Measurements from ENCODE around the gene PAM.
"Not testable (repeated sequence)": the region's sequence is repeated elsewhere in the genome, so short reads cannot be mapped to it uniquely, and the experiment has no call there.

PAM gene

DNA sequence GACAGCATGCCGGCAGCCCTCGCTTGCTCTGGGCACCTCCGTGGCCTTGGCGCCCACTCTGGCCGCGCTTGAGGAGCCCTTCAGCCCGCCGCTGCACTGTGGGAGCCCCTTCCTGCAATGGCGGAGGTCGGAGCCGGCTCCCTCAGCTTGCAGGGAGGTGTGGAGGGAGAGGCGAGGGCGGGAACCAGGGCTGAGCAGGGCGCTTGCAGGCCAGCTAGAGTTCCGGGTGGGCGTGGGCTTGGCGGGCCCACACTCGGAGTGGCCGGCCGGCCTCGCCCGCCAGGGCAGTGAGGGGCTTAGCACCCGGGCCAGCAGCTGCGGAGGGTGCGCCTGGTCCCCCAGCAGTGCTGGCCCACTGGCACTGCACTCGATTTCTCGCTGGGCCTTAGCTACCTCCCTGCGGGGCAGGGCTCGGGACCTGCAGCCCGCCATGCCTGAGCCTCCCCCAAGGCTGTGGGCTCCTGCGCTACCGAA, 3.2 kb upstream of the PAM start:
- not testable (repeated sequence) for DNase-seq (ENCODE audit: low read depth in 3 of 3)

DNA sequence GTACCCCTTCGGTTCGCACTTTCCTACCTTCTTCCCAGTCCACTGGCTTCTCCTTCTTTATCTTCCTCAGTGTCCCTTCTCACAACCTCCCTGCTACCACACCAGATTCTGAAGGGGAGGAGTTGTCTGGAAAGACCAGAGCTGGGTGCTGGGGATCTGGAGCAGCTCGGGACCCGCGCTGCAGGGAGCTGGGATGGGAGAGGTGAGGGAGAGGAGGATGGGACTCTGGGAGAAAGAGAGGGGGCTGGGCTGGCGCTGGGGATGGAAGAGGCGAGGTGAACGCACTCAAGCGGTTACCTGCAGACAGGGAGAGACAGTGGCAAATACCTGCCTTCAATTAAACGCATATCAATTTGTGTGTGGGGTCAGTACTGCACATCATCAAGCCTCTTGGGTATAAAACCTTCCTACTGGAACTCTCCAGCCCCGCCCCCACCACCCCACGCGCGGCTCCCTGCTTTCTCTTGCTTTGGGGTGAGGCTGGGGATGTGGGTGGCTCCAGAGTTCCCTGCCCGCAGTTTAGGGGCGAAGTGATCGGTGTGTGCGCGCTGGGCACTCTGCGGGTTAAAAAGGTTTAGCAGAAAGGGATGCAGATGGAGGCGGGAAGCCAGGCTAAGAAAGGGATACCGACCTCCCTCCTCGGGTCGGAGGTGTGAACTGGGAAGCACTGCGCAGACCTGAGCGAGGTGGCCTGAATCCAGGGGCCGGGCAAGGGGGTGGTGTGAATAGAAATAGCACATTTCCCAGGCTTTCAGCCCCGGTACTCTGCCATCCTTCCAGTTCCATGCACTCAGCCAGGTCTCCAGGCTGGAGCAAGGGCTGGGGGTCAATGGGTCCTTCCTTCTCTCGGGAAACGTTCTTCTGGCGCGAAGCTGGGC, 977 bp upstream of the PAM start:
- DNase-seq (ENCODE audit: low read depth in 3 of 3) = no peak

DNA sequence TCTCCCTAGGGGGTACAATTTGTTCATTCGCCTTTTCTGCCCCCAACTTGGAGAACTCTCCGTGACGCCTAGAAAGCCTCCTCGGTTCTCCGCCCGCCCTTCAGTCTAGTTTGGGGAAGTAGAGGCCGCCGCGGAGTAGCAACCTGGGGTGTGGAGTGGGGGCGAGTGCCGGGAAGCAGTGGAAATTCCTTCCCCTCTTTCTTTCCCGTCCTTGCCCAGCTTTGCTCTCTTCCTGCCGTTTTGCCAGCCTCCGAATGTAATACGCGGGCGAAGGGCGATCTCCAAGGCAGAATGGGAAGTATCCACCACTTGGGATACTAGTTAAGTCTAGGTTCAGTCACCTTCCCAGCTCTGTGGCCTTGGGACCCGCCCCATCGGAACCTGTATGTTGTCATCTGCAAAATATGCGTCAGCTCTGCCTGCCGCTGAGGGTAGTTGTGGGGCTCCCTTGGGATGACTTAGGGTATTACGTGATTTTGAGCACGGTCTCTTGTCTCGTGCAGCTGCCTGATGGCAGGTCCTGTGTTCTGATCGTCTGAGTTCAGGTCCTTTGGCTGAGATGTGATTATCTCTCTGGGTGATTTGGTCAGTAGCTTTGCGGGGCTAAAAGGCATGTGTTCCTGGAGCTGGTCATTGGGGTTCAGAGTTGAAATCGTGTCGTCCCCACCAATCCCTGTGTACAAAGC, 724 bp downstream of the PAM start:
- peak; percentile 45 to 63 (median 60) for DNase-seq (ENCODE audit: low read depth in 3 of 3)

DNA sequence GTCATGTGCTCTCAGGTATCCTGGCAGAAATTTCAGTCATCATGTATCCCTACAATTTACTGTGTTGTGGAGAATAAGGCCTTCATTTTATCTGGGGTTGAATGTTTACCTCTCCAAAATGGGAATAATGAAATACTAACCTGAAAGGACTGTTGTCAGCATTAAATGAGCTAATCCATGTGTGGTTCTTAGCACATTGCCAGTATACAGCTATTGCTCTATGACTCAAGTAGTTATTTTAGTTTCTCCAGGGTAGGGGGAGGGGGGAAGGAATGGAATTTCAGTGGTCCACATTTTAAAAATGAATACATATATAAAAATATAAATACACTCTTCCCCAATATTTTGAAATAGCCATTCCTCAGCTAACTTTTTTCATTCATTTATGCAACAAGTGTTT, 3.5 kb downstream of the PAM start:
- no peak for DNase-seq (ENCODE audit: low read depth in 3 of 3)

DNA sequence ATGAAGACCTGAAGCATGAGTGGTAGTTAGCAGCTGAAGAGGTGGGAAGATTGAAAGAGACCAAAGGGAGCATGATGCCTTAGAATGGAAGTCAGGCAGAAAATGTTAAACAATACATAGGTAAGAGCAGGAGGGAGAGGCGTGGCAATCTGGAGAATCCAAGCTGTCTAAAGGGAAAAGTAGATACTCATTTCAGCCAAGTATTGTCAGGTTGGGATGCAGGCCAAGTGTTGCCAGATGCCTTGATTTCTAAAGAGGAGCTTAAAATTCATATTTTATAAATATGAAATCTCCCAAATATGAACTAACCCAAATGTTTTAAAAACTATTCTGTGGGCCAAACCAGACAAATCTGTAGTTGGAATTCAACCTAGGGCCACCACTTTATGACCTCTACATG, 4.2 kb downstream of the PAM start:
- no peak for DNase-seq (ENCODE audit: low read depth in 3 of 3)

DNA sequence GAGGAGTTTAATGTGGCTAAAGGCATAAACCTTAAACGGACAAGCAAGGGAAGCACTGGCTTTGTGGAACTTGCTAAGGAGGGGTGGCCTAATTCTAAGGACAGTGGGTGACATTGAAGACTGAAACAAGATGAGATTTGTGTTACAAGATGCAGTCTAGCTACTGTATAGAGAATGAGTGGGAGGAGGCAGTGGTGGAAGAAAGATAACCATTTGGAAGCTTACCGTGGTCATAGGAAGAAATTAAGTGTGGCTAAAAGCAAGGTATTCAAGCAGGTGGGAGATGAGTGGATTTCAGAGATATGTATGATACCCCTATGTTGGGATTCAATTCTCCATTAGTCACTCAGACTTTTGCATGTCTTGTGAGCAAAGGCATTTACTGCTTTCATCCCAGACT, 4.6 kb downstream of the PAM start:
- no peak for DNase-seq (ENCODE audit: low read depth in 3 of 3)

DNA sequence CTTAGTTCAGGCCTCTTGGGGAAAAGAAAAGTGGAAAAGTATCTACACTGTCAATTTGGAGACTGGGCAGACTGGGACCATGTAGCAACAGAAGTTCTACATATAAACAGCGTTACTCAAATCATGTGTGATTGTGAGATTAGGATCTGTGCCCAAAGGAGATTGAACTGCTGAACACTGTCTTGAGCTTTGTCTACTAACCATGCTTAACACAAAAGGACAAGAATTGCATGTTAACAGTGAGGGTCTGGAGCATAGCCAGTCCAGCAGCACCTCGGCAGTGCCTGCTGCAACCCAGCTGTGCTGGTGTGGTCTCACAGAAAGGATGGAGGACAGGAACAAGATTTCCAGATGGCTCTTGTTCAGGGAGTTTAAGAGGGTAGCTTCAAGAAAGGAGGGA, 5.7 kb downstream of the PAM start:
- DNase-seq (ENCODE audit: low read depth in 3 of 3) = no peak

DNA sequence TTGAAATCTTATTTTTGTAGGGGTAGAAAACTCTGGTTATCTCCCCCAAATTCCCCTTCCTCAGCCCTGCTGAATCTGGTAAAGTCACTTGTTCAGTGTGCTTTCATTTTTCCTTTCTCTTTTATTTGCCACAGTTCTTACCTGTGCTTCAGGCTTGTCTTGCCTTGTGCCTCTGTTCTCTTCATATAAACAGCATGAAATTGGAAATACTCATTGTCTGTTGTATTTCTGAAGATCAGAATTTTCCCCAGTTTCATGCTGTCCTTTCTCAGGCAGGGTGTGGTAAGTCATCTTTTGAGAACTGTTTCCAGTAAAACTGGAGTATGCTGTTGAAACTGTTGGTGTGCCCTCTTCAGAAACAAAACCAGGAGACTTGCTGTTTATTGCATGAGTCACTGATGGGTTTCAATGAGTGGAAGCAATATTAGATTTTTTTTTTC, 7.0 kb downstream of the PAM start:
- DNase-seq (ENCODE audit: low read depth in 3 of 3) = no peak

DNA sequence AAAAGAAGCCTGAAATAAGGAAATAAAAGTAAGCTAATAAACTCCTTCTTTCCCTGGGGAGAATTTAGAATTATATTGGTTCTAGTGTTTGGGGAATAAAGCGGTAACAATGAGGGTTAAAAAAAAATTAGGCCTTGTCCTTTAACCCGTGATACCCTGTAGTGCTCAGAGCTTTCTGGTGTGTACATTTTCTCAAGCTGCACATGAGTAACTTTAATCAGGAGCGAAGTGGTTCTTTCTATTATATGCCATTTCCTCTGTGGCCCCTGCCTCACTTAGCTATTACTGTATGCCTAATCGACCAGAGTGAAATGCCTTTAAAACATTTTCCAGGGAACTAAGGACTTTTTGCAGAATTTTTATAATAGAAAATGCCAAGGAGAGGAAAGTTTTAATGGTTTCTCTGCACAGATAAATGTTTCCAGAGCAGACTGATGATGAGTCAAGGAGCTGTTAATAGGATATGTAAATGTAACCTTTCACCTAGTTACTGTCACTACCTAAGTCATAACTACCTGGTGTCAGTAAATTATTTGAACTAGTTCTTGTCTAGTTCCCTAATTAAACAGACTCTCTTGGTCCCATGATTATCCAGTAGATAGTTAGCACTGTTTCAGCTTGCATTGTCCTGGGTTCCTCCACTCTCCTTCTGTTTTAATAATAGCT, 7.6 kb downstream of the PAM start:
- no peak for DNase-seq (ENCODE audit: low read depth in 3 of 3)

DNA sequence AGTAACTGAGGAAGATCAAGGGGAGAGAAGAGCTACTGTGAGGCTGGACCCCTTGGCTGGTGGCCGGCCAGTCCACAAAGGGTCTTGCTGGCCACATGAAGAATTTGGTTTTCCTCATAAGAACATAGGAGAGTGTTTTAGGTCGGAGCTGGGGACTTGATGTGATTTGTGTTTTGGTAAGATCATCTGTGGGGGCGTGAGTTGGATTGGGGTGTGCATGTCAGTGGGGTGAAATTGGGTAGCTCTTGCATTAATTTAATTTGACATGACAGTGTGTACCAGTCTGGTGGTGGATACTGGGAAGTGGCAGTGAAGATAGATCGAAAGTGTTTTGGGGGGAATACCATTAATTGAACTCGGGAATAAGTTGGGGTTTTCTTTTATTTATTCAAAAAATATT, 8.6 kb downstream of the PAM start:
- DNase-seq (ENCODE audit: low read depth in 3 of 3) = no peak

DNA sequence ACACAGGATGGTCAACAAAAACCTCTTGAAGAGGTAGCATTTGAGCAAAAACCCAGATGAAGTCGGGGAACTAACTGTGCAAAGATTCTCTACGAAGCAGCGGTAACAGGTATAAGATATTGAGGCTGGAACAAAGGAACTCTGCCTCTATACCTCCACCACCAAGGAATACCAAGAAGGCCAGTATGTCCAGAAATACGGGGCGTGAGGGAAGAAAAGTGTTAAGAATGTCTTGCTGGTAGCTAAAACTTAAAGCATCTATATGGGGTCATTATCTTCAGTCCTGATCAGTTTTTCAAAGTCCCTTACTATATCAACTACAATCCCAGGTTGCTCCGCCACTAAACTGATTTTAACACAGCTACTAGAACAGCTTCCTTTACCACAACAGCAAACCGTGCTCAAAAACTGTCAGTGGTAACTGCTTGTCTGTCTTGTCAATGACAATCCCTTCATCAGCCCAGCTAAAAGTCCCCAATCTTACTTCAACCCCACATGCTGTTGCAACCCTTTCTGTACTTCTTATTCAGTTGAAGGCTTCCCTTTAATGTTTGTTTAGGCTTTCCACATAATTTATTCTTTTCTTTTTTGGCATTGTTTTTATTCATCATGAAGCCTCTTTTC, 9.4 kb downstream of the PAM start:
- no peak for DNase-seq (ENCODE audit: low read depth in 3 of 3)

DNA sequence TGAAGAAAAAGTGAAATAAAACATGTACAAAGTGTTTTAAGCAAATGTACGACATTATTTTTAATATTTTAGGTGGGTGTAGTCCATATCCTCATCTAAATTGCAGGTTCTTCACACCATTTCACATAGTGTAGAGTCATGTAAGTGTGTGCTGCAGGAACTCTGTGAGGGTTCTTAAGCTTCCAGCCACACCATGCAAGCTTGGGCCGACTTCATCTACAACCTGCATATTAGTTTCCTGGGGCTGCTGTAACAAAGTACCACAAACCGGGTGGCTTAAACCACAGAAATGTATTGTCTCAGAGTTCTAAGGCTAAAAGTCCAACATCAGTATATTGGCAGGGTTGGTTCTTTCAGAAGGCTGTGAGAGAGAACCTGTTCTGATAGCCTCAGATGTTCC, 10.2 kb downstream of the PAM start:
- DNase-seq (ENCODE audit: low read depth in 3 of 3) = no peak

DNA sequence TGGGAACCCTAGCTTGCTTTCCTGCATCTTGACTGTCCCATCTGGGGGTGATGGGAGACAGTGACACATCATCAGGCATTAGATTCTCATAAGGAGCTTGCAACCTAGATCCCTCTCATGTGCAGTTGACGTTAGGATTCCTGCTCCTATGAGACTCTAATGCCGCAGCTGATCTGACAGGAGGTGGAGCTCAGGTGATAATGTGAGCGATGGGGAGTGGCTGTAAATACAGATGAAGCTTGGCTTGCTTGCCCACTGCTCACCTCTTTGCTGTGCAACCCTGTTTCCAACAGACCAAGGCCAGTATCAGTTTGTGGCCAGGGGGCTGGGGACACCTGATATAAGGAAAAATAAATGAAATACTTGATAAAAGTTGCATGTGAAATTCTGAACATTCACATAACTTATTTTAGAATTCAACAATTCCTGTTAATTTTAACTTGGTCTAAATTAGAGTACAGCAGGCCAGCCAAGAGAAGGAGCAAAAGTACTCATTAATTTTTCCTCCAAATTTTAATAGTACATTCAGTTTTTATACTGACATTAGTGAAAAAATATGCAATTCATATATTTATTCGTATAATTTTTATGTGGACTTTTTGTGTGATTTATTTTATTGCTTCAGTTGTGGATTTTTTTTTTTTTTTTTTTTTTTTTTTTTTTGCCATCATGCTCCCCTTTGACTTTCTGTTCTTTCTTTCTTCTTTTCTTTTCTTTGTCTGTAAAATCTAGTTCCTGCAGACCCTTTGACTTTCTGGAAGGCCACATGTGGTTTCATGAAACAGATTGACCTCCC, 11.4 kb downstream of the PAM start:
- no peak for DNase-seq (ENCODE audit: low read depth in 3 of 3)

DNA sequence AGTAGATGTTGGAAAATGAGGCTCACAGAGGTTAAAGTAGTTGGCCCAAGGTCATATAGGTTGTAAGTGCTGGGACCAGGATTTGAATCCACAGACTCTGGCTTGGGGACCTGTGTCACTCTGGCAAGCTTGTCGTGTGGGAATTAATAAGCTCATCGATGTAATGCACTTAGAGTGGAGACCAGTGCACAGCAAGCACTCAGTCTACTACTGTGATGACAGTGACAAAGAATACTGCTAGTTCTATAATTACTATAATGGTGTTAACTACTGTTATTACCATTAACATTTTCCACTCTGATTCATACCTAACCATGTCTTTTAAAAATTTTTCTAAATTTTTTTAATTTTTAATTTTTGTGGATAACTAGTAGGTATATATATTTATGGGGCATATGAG, 12.8 kb downstream of the PAM start:
- no peak for DNase-seq (ENCODE audit: low read depth in 3 of 3)

DNA sequence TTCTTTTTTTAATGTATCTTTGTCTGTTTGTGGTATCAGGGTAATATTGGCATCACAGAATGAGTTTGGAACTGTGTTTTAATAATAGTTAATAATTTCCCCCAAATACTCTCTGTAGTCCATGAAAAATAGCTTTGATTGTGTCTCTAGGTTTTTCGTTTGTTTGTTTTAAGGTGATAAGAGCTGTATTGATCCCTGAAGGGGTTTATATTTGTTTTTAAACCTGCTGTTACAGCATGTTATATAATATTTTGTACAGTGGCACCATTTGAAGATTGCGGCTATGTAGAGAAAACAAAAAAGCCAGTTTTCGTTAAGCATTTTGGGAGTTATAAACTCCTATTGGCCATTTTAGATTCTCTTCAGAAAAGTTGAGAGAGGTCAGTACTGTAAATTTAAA, 15.7 kb downstream of the PAM start:
- no peak for DNase-seq (ENCODE audit: low read depth in 3 of 3)

DNA sequence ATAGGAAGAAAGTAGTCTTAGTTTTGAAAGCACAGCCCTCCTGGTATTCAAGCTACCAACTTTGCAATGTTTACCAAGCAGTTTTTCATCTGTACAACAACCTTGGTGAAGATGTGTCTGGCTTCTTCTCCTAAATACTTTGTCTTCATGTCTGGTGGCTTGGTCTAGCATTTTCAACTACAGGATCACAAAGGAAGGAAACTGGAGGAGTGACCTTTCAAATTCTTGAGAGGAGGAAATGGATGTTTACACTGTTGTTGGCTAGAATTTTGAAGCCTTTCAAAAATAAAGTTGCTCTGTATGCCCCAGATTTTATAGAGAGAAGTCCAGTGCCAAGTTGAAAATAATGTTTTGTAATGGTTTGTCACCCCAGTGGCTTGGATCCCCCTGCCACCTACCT, 16.3 kb downstream of the PAM start:
- no peak for DNase-seq (ENCODE audit: low read depth in 3 of 3)

DNA sequence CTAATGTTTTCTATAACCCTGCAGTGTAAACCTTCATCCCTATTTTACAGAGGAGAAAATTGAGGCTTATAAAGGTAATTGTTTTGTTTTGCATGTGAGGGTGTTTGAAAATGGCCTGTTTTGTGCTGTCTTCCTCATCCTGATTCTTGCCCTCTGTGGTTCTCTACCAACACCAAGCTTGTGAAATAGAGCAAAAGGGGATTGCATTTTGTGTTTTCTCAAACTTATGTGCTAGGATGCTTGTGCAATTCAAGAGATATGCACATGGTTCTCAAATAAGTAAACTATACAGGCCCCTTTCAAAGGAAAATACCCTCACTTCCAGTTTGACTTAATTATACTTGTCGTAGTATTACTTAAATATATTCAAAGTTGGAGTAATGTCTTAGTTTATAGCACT, 17.2 kb downstream of the PAM start:
- DNase-seq (ENCODE audit: low read depth in 3 of 3) = no peak

DNA sequence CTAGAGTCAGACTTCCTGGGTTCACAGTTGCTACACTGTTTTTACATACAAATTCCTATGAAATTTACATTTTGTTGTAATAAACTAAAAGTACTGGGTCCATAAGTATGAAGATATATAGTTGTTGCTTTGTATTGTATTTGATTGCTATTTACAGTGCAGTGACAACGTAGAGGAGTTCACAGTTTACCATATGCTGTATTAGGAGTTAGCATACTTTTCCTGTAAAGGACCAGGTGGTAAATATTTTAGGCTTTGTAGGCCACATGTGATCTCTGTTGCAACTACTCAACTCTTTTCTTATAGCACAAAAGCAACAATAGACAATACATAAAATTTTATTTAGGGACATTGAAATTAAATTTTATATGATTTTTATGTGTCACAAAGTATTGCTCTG, 18.0 kb downstream of the PAM start:
- DNase-seq (ENCODE audit: low read depth in 3 of 3) = no peak

DNA sequence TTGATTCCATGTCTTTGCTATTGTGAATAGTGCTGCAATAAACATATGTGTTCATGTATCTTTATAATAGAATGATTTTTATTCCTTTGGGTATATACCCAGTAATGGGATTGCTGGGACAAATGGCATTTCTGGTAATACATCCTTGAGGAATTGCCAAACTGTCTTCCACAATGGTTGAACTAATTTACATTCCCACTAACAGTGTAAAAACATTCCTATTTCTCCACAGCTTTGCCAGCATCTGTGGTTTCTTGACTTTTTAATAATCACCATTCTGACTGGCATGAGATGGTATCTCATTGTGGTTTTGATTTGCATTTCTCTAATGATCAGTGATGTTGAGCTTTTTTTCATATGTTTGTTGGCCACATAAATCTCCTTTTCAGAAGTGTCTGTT, 20.7 kb downstream of the PAM start:
- not testable (repeated sequence) for DNase-seq (ENCODE audit: low read depth in 3 of 3)

DNA sequence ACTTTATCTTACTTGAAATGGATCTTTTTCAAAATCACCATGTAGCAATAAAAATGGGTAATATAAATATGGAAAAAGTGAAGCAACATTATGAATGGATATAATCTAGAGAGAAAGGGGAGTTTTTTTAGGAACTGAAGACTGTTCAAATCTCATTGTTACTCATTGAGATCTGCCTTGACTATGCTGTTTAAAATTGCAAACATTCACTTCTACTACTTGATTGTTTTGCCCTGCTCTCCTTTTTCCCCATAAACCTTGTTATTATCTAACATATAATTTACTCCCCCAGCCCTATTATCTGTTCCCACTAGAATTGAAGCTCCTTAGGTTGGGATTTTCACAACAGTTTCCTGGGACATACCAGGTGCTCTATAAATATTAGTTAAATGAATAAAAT, 22.0 kb downstream of the PAM start:
- no peak for DNase-seq (ENCODE audit: low read depth in 3 of 3)

DNA sequence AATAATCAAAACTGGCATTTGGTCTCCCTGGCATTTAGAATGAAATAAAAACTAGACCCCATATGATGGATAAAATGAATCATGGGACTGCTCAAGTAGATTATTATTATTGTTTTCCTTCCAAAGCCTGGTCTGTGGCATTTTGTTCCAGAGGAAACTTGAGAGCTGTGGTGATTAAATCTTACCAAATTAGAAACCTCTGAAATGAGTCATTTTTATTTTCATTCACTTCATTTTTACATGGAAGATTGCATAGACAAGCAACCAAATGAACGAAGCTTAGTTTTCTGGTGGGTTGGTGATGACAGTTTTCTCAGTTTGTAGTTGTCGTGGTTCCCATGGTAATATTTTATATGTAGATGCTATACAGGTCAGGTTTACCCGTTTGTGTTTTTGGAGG, 23.4 kb downstream of the PAM start:
- no peak for DNase-seq (ENCODE audit: low read depth in 3 of 3)
